ENCODE measurements around the gene FGD2. TPM values are rescaled to one million over a fixed set of nuclear protein-coding genes. Genes with fewer than 3 reads are reported as not detected.

FGD2 gene
- total RNA-seq, 1 donor from 2014 or later, result 56.9 TPM

DNA sequence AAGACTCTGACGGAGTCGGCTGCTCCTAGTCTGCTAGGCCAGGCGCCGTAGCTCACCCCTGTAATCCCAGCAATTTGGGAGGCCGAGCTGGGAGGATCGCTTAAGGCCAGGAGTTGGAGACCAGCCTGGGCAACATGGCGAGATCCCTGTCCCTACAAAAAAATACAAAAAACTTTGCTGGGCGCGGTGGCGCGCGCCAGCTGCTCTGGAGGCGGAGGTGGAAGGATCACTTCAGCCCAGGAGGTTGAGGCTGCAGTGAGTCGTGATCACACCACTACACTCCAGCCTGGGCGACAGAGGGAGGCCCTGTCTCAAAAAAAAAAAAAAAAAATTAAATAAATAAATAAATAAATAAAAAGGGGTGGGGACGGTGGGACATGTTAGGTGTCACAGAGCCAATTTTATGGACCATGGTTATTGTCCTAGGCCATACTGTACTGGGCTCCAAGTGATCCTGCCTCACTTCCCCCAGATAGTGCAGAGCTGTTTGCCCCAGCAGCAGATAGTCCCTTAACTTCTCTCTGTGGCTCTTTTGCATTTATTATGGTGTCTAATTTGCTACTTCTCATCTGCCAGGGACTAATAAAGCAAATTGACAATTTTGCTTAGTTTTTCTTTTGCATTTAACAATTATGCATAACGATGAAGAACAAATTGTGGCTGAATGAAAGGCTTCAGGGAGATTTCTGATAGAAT lies 45.8 kb upstream of the FGD2 start:
- Histone ChIP-seq H3K27ac (no peak overlapping the region), H3K4me1 (peaks cover 8% of the 10 kb centered on the region), H3K36me3 (no peaks in the 10 kb centered on the region), H3K4me3 (no peak overlapping the region), H3K9me3 (no peaks in the 10 kb centered on the region), H3K27me3 (no peaks in the 10 kb centered on the region)
- ATAC-seq, result no peak
- TF ChIP-seq, protein P1, sequence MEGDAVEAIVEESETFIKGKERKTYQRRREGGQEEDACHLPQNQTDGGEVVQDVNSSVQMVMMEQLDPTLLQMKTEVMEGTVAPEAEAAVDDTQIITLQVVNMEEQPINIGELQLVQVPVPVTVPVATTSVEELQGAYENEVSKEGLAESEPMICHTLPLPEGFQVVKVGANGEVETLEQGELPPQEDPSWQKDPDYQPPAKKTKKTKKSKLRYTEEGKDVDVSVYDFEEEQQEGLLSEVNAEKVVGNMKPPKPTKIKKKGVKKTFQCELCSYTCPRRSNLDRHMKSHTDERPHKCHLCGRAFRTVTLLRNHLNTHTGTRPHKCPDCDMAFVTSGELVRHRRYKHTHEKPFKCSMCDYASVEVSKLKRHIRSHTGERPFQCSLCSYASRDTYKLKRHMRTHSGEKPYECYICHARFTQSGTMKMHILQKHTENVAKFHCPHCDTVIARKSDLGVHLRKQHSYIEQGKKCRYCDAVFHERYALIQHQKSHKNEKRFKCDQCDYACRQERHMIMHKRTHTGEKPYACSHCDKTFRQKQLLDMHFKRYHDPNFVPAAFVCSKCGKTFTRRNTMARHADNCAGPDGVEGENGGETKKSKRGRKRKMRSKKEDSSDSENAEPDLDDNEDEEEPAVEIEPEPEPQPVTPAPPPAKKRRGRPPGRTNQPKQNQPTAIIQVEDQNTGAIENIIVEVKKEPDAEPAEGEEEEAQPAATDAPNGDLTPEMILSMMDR (IDR thresholded peaks at IDR 0.05), result no peak
- DNase-seq, result peak; percentile 54
- intact Hi-C loops (cut with DNase I), result no loop called here

GRCh38 chr6:36961441-36962435 lies 43.7 kb upstream of the FGD2 start:
- no peaks in the 10 kb centered on the region for H3K27me3 ChIP-seq
- no peak overlapping the region for H3K27ac ChIP-seq
- DNase-seq (peak; percentile 46), ATAC-seq (no peak)
- peaks cover 8% of the 10 kb centered on the region for H3K4me1 ChIP-seq
- intact Hi-C loops (cut with DNase I), result no loop called here
- H3K9me3 ChIP-seq, result no peaks in the 10 kb centered on the region
- no peak overlapping the region for H3K4me3 ChIP-seq
- peaks cover 5% of the 10 kb centered on the region for H3K36me3 ChIP-seq
- TF ChIP-seq, protein P1 (IDR thresholded peaks at IDR 0.05), result no peak

GRCh38 chr6:36962874-36963273 lies 42.6 kb upstream of the FGD2 start:
- Histone ChIP-seq H3K4me1 (peaks cover 8% of the 10 kb centered on the region), H3K27ac (no peak overlapping the region), H3K4me3 (no peak overlapping the region), H3K36me3 (peaks cover 16% of the 10 kb centered on the region), H3K27me3 (no peaks in the 10 kb centered on the region), H3K9me3 (no peaks in the 10 kb centered on the region)
- DNase-seq, result peak; percentile 76
- peak; percentile 58 for ATAC-seq
- intact Hi-C loops (cut with DNase I), result no loop called here
- TF ChIP-seq, protein P1 (IDR thresholded peaks at IDR 0.05), result no peak

- peak; percentile 45 for ATAC-seq
- Histone ChIP-seq H3K4me3 (no peak overlapping the region), H3K4me1 (peaks cover 8% of the 10 kb centered on the region), H3K36me3 (peaks cover 24% of the 10 kb centered on the region), H3K27me3 (no peaks in the 10 kb centered on the region), H3K9me3 (no peaks in the 10 kb centered on the region), H3K27ac (no peak overlapping the region)
- DNase-seq, result peak; percentile 80
- intact Hi-C loops (cut with DNase I), result no loop called here
- TF ChIP-seq, protein P1 (IDR thresholded peaks at IDR 0.05), result no peak
Measured at GRCh38 chr6:36963451-36964290, 41.8 kb upstream of the FGD2 start.

DNA sequence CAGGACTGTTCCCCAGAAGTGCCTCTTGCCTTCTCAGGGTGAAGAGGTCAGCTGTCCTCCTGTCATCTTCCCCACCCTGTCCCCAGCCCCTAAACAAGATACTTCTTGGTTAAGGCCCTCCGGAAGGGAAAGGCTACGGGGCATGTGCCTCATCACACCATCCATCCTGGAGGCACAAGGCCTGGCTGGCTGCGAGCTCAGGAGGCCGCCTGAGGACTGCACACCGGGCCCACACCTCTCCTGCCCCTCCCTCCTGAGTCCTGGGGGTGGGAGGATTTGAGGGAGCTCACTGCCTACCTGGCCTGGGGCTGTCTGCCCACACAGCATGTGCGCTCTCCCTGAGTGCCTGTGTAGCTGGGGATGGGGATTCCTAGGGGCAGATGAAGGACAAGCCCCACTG lies 41.1 kb upstream of the FGD2 start:
- intact Hi-C loops (cut with DNase I), result no loop called here
- H3K9me3 ChIP-seq, result no peaks in the 10 kb centered on the region
- H3K27ac ChIP-seq, result no peak overlapping the region
- DNase-seq (no peak), ATAC-seq (no peak)
- peaks cover 8% of the 10 kb centered on the region for H3K4me1 ChIP-seq
- TF ChIP-seq, protein P1 (IDR thresholded peaks at IDR 0.05), result no peak
- peaks cover 31% of the 10 kb centered on the region for H3K36me3 ChIP-seq
- no peaks in the 10 kb centered on the region for H3K27me3 ChIP-seq
- no peak overlapping the region for H3K4me3 ChIP-seq

All from upper lobe of right lung (tissue), 1 donor.